Effector memory CD4-positive, alpha-beta T cell (primary cell): Measurements from ENCODE around the gene SIGLEC9.
"Not testable (repeated sequence)": the region's sequence is repeated elsewhere in the genome, so short reads cannot be mapped to it uniquely, and the experiment has no call there.

ENCODE experiments used
- DNase-seq, 3 donors: peaks; one replicate each; pipeline ENCODE4 v3.0.0-alpha.2; 2020
- H3K27ac ChIP-seq: 2 replicates; pipeline ENCODE4 v1.7.0; 2013; ENCODE audit warnings: mild to moderate bottlenecking, low read length, moderate library complexity; ENCODE audit not compliant: insufficient read depth, poor library complexity, severe bottlenecking
- H3K27me3 ChIP-seq: replicated peaks from 2 replicates; pipeline ENCODE4 v1.7.0; 2013; ENCODE audit warnings: mild to moderate bottlenecking, low read length; ENCODE audit not compliant: insufficient read depth, control insufficient read depth, poor library complexity, severe bottlenecking
- H3K36me3 ChIP-seq: 2 replicates; pipeline ENCODE4 v1.7.0; 2013; ENCODE audit warnings: mild to moderate bottlenecking, low read length, moderate library complexity; ENCODE audit not compliant: control insufficient read depth, insufficient read depth
- H3K4me1 ChIP-seq: 2 replicates; pipeline ENCODE4 v1.7.0; 2013; ENCODE audit warnings: low read length, mild to moderate bottlenecking; ENCODE audit not compliant: control insufficient read depth, insufficient read depth, poor library complexity, severe bottlenecking
- H3K4me3 ChIP-seq: 2 replicates; pipeline ENCODE4 v1.7.0; 2013; ENCODE audit warnings: low read length, low read depth, mild to moderate bottlenecking; ENCODE audit not compliant: insufficient read depth, poor library complexity, severe bottlenecking
- H3K9me3 ChIP-seq: 2 replicates; pipeline ENCODE4 v1.7.0; 2013; ENCODE audit warnings: mild to moderate bottlenecking, low read length, moderate library complexity; ENCODE audit not compliant: control insufficient read depth

SIGLEC9 gene

GRCh38 chr19:51169283-51169918 is 44.7 kb downstream of the SIGLEC9 start:
- DNase-seq = peak in 2 of 3 donors; percentile 28 to 38
- not testable (repeated sequence) for H3K27ac ChIP-seq, H3K27me3 ChIP-seq, H3K36me3 ChIP-seq, H3K4me1 ChIP-seq, H3K4me3 ChIP-seq, H3K9me3 ChIP-seq

- Histone ChIP-seq H3K27me3 (peaks cover 9% of the 10 kb centered on the region), H3K4me1 (peaks cover 6% of the 10 kb centered on the region), H3K9me3 (no peaks in the 10 kb centered on the region), H3K27ac (no peak overlapping the region), H3K4me3 (no peak overlapping the region), H3K36me3 (no peaks in the 10 kb centered on the region)
- DNase-seq = no peak
These were observed 47.5 kb downstream of the SIGLEC9 start for GRCh38 chr19:51172223-51172622.

GRCh38 chr19:51173681-51174080 is 49.0 kb downstream of the SIGLEC9 start:
- no peaks in the 10 kb centered on the region for H3K9me3 ChIP-seq
- no peak for DNase-seq
- H3K27ac ChIP-seq = no peak overlapping the region
- H3K4me3 ChIP-seq = no peak overlapping the region
- peaks cover 9% of the 10 kb centered on the region for H3K27me3 ChIP-seq
- no peaks in the 10 kb centered on the region for H3K4me1 ChIP-seq
- H3K36me3 ChIP-seq = no peaks in the 10 kb centered on the region

GRCh38 chr19:51179256-51179655 is 54.5 kb downstream of the SIGLEC9 start:
- no peak for DNase-seq

More at GRCh38 chr19:51179256-51179655, 54.5 kb downstream of the SIGLEC9 start:
- no peak overlapping the region for H3K27ac ChIP-seq
- H3K36me3 ChIP-seq = no peaks in the 10 kb centered on the region
- H3K4me1 ChIP-seq = no peaks in the 10 kb centered on the region
- peaks cover 3% of the 10 kb centered on the region for H3K27me3 ChIP-seq
- no peak overlapping the region for H3K4me3 ChIP-seq
- H3K9me3 ChIP-seq = no peaks in the 10 kb centered on the region
